Left ventricle myocardium superior (tissue), 1 donor: ENCODE measurements around the gene GAB2. TPM values are rescaled to one million over a fixed set of nuclear protein-coding genes. Genes with fewer than 3 reads are reported as not detected.
A peak's percentile ranks its signal among the peaks of the same experiment; 100 is the strongest.
"Not testable (repeated sequence)": the region's sequence is repeated elsewhere in the genome, so short reads cannot be mapped to it uniquely, and the experiment has no call there.

Source experiments
- ATAC-seq: fragments of 200-7000 bp; cut with Tn5 transposase; one replicate; pipeline ENCODE4 v1.9.1; 2020; ENCODE audit warnings: mild to moderate bottlenecking, moderate library complexity
- DNase-seq: peaks from one replicate; pipeline ENCODE4 v3.0.0-alpha.2; 2020
- intact Hi-C: fragments of 100-400 bp; cut with micrococcal nuclease; formaldehyde crosslinking; loops from one replicate; pipeline ENCODE4 v1.11.0; 2022
- total RNA-seq: library from RNA; stranded (reverse); fragmentation: NEBNext Ultra II Directional; extraction: Animal tissue kit (Norgen Biotek cat#: 25700); gene quantifications from one replicate; pipeline ENCODE4 v1.2.1, GENCODE V29; 2021
- donor health status: DM: no; HTN: yes; CAD: no; lungs with severe emphysema.

Gene GAB2
- total RNA-seq, 1 donor from 2014 or later: 17.2 TPM

DNA sequence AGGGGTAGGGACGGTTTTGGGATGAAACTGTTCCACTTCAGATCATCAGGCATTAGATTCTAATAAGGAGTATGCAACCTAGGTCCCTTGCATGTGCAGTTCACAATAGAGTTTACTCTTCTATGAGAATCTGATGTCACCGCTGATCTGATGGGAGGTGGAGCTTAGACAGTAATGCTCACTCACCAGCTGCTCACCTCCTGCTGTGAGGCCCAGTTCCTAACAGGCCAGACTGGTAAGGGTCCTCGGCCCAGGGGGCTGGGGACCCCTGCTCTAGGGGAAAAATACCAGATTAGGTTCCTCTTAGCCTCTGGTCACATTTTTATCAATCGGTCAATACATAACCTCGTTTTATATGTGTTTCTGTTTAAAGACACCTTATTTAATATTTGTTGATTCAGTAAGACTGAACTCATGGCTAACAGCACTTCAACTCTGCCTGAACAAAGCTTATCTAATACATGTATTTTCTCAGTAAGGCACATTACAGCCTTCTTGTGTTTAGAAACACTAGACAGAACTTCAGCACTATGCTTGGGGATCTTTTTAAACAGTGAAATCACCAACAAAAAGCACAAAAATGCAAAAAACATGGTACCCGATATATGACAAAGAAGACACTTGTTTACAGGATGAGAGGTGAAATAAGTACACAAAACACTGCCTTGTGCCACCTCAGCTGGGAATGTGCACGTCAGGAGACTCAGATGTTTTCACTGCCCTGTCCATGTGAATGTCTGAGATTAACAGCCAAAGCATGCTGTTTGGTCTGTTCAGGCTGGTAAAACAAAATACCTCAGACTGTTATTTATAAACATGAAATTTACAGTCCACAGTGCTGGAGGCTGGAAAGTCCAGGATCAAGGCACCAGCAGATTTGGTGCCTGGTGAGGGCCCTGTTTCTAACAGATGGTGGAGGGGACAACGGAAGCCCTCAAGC lies 121.4 kb downstream of the GAB2 start:
- ATAC-seq (peak; percentile 67), DNase-seq (no peak)
- intact Hi-C loops: no loop called here

DNA sequence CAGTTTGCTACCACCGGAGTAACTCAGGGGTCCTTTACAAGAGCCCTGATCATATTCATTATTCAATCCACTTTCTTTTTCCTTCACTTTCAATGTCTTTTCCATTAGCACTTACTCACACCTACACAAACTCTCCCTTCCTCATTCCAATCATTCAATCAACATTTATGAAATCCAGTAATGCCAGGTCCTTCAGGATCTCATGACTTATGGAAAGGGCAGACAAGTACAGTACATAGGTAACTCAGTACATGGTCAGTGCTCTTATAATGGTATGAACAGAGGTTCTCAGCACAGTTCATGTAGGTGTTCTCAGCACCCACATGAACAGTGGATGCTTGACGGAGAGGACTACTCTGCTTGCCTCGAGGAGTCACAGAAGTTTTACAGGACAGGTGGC lies 122.3 kb downstream of the GAB2 start:
- ATAC-seq (no peak), DNase-seq (no peak)
- intact Hi-C loops: no loop called here

DNA sequence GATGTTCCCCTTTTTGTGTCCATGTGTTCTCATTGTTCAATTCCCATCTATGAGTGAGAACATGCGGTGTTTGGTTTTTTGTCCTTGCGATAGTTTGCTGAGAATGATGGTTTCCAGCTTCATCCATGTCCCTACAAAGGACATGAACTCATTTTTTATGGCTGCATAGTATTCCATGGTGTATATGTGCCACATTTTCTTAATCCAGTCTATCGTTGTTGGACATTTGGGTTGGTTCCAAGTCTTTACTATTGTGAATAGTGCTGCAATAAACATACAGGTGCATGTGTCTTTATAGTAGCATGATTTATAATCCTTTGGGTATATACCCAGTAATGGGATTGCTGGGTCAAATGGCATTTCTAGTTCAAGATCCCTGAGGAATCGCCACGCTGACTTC lies 123.5 kb downstream of the GAB2 start:
- intact Hi-C loops, ATAC-seq, DNase-seq: not testable (repeated sequence)

DNA sequence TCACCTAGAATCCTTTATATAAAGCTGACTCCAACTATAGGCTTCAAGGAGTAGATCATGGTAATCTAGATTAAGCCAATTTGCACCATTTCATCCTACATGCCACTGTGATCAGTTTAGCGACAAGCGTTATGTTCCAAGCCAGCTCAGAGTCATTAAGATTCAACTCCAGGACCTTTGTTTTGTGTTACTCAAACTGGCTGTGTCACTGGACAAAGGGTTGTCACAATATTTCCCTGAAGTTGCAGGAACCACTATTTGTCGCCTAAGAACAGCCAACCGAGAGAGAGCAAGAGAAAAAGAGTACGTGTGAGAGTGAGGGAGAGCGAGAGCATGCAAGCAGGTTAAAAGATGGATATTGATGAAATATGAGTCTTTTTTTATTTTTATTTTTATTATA lies 124.1 kb downstream of the GAB2 start:
- intact Hi-C loops: no loop called here
- ATAC-seq: no peak

DNA sequence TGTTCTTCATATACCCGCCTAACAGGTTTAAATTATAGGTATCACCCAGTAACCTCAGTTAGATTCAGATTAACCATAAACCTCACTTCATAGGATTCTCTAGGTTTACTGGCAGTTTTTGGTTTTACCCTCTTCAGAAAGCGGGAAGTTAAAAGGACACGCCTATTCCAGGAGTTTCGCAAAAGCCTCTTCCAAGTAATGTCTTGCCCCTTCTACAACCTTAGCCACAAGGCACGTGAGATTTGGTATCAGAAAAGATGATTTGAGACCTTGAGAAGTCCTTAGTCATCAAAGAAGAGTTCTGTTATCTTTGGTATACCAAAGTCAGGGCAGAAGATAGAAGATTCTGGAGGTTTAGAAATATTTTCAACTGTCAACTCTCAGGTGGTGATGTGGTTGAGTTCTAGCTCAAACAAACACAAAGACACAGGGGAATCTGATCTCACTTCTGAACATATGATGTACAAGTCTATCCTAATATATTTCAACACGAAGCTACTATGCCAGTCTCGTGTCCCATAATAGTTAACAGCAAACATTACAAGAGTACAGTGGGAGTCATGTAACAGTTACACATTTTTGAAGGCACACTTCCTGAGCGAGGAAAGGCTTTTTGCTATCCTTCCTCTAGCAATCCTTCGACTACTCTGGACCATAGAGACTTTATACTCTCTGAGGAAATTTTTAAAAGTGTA lies 125.4 kb downstream of the GAB2 start:
- intact Hi-C loops: no loop called here
- DNase-seq (no peak), ATAC-seq (no peak)

More for the DNA sequence above, 124.1 kb downstream of the GAB2 start:
- no peak for DNase-seq

DNA sequence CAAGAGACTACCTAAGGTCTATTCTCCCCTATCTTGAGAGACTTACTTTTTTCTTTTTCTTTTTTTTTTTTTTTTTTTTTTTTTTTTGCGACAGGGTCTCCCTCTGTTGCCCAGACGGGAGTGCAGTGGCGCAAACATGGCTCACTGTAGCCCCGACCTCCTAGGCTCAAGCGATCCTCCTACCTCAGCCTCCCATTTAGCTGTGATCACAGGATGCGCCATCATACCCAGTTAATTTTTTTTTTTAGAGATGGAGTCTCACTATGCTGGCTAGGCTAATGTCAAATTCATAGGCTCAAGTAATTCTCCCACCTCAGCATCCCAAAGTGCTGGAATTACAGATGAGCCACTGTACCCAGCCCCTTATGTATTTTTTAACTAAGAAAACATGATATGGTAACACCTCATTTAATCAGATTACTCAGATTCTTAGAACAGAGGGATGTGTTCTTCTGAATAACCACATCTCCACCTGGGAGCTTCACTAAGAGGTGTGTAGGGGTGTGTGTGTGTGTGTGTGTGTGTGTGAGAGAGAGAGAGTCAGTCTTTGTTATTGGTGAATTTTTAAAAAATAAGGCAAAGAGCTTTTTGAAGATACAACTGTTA lies 126.0 kb downstream of the GAB2 start:
- ATAC-seq (no peak), DNase-seq (no peak)
- intact Hi-C loops: no loop called here

DNA sequence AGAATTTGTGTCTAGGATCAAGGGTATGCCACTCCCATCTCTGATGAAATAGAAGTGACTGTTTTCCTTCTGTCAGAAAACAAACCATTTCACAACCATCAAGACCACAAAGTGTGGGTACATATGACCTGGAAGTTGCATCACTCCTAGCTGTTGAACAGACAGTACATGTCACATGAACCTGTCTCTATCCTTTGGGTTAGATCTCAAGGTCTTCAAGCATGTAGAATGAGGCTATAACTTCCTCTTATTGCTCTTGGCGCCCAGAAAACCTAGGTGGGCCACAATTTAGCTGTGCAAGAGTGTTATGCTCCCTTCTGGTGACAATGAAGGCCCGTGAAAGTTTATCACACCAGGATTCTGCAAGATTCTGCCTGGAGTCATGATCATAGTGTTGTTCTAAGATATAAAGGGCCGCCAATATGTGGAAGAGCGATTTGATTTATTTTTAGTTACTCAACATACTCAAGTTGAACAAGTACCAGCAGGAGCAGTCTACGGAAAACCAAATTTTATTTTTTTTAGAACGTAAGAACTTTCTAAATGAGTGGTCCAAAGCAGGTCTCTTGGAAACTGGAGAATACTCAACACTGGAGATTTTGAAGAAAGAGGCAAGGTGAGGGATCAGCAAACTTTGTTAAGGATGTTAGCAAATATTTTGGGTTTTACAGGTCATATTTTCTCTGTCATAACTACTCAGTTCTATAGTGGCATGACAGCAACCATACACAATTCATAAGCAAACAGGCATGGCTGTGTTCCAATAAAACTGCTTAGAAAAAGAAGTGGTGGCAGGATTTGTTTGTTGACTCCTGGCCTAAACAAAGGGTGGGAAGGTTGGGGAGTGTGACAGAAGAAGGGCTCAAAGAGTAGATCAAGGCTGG lies 127.1 kb downstream of the GAB2 start:
- DNase-seq (no peak), ATAC-seq (peak; percentile 74)
- intact Hi-C loops: no loop called here

DNA sequence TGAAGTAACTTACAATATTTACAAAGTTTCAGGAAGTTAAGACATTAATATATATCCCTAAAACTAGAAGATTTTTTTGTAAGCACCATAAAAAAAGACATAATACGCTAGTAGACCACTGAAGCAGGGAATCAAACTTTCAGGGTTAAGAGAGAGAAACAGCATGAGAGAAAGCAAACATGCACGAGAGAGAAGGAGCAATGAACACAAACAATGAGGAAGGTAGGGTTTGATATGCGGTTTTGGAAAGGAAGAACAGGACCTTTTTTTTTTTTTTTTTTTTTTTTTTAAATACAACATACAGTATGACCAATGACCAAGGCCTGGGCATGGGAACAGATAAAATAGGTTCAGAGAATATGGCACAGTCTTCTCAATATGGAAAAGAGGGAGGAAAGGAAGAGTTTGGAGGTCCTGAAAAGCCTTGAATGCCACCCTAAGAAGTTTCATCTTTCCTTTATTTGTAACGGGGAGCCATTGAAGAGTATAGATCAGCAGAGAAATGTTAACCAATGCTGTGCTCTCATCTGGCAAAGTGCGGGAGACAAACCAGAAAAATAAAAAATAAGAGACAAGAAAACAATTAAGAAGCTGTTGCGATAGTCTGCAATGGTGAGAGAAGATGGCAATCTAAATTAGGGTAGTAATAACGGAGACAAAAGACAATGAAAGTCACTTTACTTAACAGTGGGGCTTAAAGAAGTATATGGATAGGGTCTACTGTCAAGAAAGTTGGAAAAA lies 127.9 kb downstream of the GAB2 start:
- DNase-seq: no peak
- ATAC-seq: no peak
- intact Hi-C loops: no loop called here

DNA sequence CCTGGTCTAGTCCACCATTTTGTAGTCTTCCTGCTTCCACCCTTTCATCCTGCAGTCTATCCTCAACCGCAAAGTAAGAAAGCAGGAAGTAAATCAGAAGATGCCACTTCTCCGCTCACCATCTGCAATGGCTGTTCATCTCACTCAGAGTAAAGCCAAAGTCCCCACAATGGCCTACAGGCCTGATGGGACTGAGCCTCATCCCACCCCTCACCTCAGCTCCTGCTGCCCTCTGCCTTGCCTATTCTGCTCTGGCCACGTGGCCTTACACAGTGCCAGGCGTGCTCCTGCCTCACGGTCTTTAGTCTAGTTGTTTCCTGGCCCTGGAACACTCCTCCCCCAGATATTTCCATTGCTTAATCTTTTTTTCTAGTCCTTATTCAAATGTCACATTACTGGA lies 133.4 kb downstream of the GAB2 start:
- no peak for ATAC-seq
- intact Hi-C loops: no loop called here
- no peak for DNase-seq

DNA sequence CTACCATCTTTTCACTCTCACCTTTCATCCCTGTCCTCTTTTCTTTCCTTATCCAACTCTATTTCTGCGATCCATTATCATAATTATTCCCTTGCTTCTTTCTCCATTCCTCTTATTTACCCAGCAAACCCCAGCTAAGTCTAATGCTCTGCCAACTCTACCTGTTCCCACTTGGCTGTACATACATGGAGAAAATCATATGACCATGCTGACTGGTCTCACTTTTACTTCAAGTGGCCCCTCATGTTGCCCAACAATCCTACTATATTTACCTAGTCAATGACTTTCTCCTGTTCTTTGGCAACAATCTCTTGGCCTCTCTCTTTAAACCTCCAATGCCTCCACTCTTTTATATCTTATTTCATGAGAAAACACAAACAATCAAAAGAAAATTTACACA lies 134.8 kb downstream of the GAB2 start:
- intact Hi-C loops: no loop called here
- ATAC-seq (no peak), DNase-seq (no peak)

DNA sequence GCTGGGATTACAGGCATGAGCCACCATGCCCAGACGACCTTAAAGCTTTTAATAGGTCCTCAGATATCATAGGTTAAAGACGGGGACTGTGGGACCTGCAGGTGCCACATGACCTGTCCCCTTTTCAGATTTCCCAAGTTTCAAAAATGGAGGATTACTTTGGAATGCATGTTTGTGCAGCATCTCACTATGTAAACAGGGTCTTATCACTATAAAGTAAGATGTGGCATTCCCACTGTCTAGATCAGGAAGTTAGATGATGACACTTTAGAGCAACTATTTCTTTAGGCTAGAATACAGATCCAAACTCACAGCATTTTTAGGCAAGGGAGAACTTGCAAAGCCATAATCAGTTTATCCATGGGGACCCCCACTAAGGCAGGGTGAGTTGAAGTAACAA lies 136.1 kb downstream of the GAB2 start:
- no peak for DNase-seq
- intact Hi-C loops: no loop called here
- no peak for ATAC-seq

DNA sequence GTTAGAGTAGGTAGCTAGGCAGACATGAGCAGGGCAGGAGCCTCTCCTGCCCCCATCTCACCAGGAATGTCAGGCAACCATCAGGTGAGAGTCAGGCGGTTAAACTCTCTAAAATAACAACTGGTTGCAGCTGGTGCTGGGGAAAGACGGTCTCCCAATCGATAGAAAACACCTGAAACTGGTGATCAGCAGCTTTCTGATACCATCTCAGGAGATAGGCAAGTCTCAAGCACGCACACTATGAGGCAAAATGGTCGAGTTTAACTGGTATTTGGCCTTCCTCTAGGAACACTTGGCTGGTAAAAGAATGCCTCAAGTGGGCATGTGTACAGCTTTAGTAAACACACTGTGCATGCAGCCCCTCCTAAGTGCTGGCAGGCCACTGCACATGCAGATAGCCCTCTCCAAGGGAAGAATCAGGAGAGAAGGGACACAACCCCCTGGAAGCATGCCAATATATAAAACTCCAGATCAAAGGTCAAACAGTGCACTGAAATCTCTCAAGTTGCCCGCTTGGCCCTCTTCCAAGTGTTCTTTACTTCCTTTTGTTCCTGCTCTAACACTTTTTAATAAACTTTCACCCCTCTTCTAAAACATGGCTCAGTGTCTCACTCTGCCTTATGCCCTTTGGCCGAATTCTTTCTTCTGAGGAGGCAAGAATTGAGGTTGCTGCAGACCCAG lies 140.2 kb downstream of the GAB2 start:
- intact Hi-C loops: no loop called here
- DNase-seq (no peak), ATAC-seq (no peak)

DNA sequence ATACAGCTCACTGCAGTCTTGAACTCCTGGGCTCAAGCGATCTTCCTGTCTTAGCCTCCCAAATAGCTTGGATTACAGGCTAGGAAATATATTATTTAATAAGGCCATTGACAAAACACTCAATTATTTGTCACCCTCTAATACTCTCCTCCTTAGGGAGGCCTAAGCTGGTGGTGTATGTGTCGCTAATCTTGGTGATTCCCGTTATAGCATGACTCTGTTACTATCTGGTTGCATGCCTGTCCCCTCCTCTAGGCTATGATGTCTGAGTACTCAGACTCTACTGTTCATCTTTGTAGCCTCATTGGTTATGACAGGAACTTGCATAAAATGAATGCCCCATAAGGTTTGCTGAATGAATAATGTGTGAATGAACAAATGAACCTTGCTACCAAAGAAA lies 141.3 kb downstream of the GAB2 start:
- DNase-seq (no peak), ATAC-seq (peak; percentile 44)
- intact Hi-C loops: no loop called here

DNA sequence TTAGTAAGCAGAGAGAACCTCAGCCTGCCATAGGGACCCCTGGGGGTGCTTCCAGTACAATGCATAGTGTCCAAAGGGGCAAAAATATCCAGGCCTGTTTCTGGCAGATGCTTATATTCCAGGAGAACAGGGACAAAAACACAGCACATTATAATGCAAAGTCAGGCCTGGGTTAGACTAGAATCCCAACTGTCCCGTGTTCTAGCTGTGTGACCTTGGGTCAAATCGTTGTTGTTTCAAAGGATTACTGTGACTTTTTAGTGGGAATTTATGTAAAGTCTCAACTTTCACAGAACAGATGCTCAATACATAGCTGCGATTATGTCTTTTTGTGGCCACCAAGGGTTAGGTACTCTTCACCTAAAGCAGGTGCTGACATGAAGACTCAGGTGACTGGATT lies 142.9 kb downstream of the GAB2 start:
- ATAC-seq (no peak), DNase-seq (no peak)
- intact Hi-C loops: no loop called here

DNA sequence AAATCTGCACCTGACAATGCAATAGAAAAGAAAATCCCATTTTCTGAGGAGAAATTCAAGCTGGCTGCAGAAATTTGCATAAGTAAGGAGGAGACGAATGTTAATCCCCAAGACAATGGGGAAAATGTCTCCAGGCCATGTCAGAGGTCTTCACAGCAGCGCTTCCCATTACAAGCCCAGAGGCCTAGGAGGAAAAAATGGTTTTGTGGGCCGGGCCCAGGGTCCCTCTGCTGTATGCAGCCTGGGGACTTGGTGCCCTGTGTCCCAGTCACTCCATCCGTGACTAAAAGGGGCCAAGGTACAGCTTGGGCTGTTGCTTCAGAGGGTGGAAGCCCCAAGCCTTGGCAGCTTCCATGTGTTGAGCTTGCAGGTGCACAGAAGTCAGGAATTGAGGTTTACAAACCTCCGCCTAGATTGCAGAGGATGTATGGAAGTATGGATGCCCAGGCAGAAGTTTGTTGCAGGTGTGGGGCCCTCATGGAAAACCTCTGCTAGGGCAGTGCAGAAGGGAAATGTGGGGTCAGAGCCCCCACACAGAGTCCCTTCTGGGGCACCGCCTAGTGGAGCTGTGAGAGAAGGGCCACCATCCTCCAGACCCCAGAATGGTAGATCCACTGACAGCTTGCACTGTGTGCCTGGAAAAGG lies 144.9 kb downstream of the GAB2 start:
- ATAC-seq, DNase-seq, intact Hi-C loops: not testable (repeated sequence)

DNA sequence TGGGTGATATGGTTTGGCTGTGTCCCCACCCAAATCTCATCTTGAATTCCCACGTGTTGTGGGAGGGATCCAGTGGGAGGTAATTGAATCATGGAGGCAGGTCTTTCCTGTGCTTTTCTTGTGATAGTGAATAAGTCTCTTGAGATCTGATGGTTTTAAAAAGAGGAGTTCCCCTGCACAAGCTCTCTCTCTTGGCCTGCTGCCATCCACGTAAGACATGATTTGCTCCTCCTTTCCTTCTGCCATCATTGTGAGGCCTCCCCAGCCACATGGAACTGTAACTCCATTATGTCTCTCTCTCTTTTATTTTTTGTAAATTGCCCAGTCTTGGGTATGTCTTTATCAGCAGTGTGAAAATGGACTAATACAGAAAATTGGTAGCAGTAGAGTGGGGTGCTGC lies 145.8 kb downstream of the GAB2 start:
- intact Hi-C loops, ATAC-seq, DNase-seq: not testable (repeated sequence)

DNA sequence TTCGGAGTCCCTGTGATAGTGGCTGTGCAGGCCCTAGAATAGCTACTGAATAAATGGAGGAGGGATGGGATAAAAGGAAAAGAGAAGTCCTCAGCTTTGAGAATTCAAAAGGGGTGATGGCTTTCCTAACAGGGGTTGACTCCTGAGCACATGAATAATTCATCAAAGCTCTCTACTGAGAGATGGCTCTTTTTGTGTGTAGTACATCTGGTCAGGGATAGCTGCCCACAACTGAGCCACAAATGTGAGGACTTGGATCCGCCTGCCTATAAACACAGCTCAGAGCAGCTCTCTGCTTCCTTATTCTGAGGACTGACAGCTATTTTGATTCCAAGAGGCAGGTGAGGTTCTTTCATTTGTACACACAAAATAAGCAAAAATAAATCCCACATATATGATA lies 146.6 kb downstream of the GAB2 start:
- intact Hi-C loops: no loop called here
- DNase-seq (no peak), ATAC-seq (no peak)

DNA sequence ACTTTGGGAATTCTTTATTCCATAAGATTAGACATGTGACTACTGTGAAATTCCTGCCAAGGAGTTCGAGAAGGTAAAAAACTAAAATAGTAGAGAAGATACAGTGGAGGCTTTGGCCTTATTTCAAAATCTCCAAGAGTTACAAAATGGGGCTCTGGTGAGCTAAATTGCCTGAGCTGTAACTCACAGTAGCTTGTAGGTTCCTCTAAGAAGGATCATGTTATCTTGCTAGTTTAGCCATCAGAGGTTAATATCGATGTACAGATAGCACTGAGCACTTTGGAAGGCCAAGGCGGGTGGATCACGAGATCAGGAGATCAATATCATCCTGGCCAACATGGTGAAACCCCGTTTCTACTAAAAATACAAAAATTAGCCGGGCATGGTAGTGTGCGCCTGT lies 147.8 kb downstream of the GAB2 start:
- intact Hi-C loops: no loop called here

More for the DNA sequence above, 147.8 kb downstream of the GAB2 start:
- ATAC-seq (no peak), DNase-seq (no peak)
